A549 (cell line): ENCODE measurements around the gene CACNA1S.

Experiments
- CTCF ChIP-seq: fragments of >200 bp; sonication (Bioruptor Twin); formaldehyde crosslinking; IDR thresholded peaks from 3 replicates; pipeline ENCODE4 v1.5.1; 2016
- EHF ChIP-seq: fragments of 250-450 bp; sonication (Bioruptor Pico); IDR thresholded peaks from 2 replicates; pipeline ENCODE4 v1.5.0; 2020; ENCODE audit warnings: mild to moderate bottlenecking
- EP300 ChIP-seq, 2 experiments: fragments of >200 bp; sonication (Bioruptor Twin); formaldehyde crosslinking; IDR thresholded peaks; 2 replicates in 1 of 2; 3 replicates in 1 of 2; pipeline ENCODE4 v1.6.1; 2016 to 2017
- HDAC2 ChIP-seq: fragments of 200-600 bp; sonication (generic); IDR thresholded peaks from 2 replicates; pipeline ENCODE4 v1.6.1; 2016
- JUN ChIP-seq, 2 experiments: fragments of >200 bp; sonication (Bioruptor Twin); formaldehyde crosslinking; IDR thresholded peaks; 2 replicates in 1 of 2; 3 replicates in 1 of 2; pipeline ENCODE4 v1.6.1; 2016 to 2017
- MAZ ChIP-seq: fragments of 150-350 bp; IDR thresholded peaks from 2 replicates; pipeline ENCODE4 v1.6.1; 2014; ENCODE audit warnings: antibody characterized with exemption, low read depth, low read length, borderline replicate concordance
- PHF8 ChIP-seq: fragments of 200-600 bp; sonication (generic); IDR thresholded peaks from 2 replicates; pipeline ENCODE4 v1.6.1; 2016; ENCODE audit warnings: low read depth, mild to moderate bottlenecking, antibody characterized with exemption, moderate library complexity, borderline replicate concordance
- POLR2A ChIP-seq: IDR thresholded peaks from 2 replicates; pipeline ENCODE4 v1.6.1; 2012; ENCODE audit warnings: mild to moderate bottlenecking, low read length
- RNF2 ChIP-seq: fragments of 200-600 bp; sonication (generic); IDR thresholded peaks from 2 replicates; pipeline ENCODE4 v1.6.1; 2016; ENCODE audit warnings: low read depth, mild to moderate bottlenecking, antibody characterized with exemption, moderate library complexity, borderline replicate concordance
- SMC3 ChIP-seq: fragments of >200 bp; sonication (Bioruptor Twin); formaldehyde crosslinking; IDR thresholded peaks from 3 replicates; pipeline ENCODE4 v1.6.1; 2018; ENCODE audit warnings: inconsistent platforms
- USF2 ChIP-seq: fragments of 450-650 bp; IDR thresholded peaks from 2 replicates; pipeline ENCODE4 v1.6.1; 2014; ENCODE audit warnings: antibody characterized with exemption

- TF ChIP-seq EP300 (IDR thresholded peaks at IDR 0.05) (no peak), CTCF (no peak), POLR2A (no peak), EHF (CRISPR knock-in tag) (no peak), JUN (IDR thresholded peaks at IDR 0.05) (no peak), PHF8 (no peak), SMC3 (no peak), HDAC2 (no peak), USF2 (no peak), RNF2 (no peak), MAZ (no peak)
Observed at GRCh38 chr1:201026836-201027235, 85.4 kb downstream of the CACNA1S start.
